BE2C (cell line): ENCODE measurements around the gene DCLK1.

Experiments used
- DNase-seq: peaks from one replicate; pipeline ENCODE4 v3.0.0-alpha.2; 2020
- H3K27me3 ChIP-seq: fragments of 250-450 bp; sonication (Bioruptor Pico); 2 replicates; pipeline ENCODE4 v1.5.1; 2020; ENCODE audit warnings: mild to moderate bottlenecking
- H3K36me3 ChIP-seq: fragments of 250-450 bp; sonication (Bioruptor Pico); 2 replicates; pipeline ENCODE4 v1.5.1; 2020; ENCODE audit warnings: mild to moderate bottlenecking
- H3K4me1 ChIP-seq: fragments of 250-450 bp; sonication (Bioruptor Pico); 2 replicates; pipeline ENCODE4 v1.5.1; 2020
- H3K4me3 ChIP-seq: 2 replicates; pipeline ENCODE4 v1.5.1; 2011; ENCODE audit warnings: low read depth, low read length
- H3K9me3 ChIP-seq: fragments of 250-450 bp; sonication (Bioruptor Pico); 2 replicates; pipeline ENCODE4 v1.5.1; 2020
- TF ChIP-seq, protein P1 (sequence below): IDR thresholded peaks from 2 replicates; pipeline ENCODE4 v1.5.1; 2012; ENCODE audit warnings: mild to moderate bottlenecking, low read depth, low read length

Gene DCLK1

GRCh38 chr13:36088463-36088862 lies 42.7 kb downstream of the DCLK1 start:
- TF ChIP-seq, protein P1, sequence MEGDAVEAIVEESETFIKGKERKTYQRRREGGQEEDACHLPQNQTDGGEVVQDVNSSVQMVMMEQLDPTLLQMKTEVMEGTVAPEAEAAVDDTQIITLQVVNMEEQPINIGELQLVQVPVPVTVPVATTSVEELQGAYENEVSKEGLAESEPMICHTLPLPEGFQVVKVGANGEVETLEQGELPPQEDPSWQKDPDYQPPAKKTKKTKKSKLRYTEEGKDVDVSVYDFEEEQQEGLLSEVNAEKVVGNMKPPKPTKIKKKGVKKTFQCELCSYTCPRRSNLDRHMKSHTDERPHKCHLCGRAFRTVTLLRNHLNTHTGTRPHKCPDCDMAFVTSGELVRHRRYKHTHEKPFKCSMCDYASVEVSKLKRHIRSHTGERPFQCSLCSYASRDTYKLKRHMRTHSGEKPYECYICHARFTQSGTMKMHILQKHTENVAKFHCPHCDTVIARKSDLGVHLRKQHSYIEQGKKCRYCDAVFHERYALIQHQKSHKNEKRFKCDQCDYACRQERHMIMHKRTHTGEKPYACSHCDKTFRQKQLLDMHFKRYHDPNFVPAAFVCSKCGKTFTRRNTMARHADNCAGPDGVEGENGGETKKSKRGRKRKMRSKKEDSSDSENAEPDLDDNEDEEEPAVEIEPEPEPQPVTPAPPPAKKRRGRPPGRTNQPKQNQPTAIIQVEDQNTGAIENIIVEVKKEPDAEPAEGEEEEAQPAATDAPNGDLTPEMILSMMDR: no peak
- no peak for DNase-seq
- Histone ChIP-seq H3K4me1 (peaks cover 4% of the 10 kb centered on the region; the same call in 1 of the 2 replicates), H3K4me3 (no peak overlapping the region), H3K9me3 (no peaks in the 10 kb centered on the region), H3K27me3 (no peaks in the 10 kb centered on the region), H3K36me3 (no peaks in the 10 kb centered on the region)

DNA sequence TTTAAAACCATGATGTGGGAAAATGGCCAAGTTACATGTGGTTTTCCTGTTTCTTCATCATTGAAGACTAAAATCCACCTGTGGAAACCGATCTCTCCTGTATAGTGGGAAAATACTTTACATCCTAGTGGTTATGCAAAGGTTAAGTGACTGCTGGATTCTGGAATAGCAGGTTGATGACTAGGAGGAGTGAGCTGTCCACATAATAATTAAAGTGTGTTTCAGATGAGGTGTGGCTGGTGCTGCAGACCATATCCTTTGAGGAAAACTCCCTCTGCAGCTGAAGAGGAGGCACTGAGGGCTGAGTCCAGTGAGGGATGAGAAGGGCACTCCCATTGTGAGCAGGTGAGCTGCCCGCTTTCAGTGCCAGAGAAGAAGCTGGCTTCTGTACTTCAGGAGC lies 43.2 kb downstream of the DCLK1 start:
- TF ChIP-seq, protein P1: no peak
- Histone ChIP-seq H3K4me1 (peaks cover 4% of the 10 kb centered on the region; the same call in 1 of the 2 replicates), H3K4me3 (no peak overlapping the region), H3K9me3 (no peaks in the 10 kb centered on the region), H3K27me3 (no peaks in the 10 kb centered on the region), H3K36me3 (no peaks in the 10 kb centered on the region)
- no peak for DNase-seq

GRCh38 chr13:36086117-36086516 lies 45.1 kb downstream of the DCLK1 start:
- TF ChIP-seq, protein P1: peak; percentile 59
- H3K27me3 ChIP-seq: no peaks in the 10 kb centered on the region
- H3K9me3 ChIP-seq: no peaks in the 10 kb centered on the region
- no peaks in the 10 kb centered on the region for H3K36me3 ChIP-seq
- no peak overlapping the region for H3K4me3 ChIP-seq
- peaks cover 4% of the 10 kb centered on the region; the same call in 1 of the 2 replicates for H3K4me1 ChIP-seq
- peak; percentile 53 for DNase-seq

DNA sequence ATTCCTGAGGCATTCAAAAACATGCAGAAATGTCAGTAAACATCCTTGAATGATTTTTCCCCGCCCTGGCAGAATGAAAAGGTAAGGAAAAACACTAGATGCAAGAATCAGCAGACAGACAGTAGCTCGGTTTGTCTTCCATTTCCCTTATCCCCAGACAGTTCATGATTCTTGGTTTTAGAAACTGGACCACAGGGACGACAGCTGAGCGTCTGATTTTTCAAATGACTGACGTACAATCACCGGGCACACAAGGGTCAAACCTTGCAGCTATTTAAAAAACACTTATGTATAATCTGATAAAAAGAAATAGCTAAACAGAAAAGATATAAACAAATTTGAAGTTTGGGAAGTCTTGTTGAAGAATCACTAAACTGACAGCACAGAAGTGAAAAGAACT lies 47.1 kb downstream of the DCLK1 start:
- no peak for DNase-seq
- no peaks in the 10 kb centered on the region for H3K36me3 ChIP-seq
- no peaks in the 10 kb centered on the region for H3K9me3 ChIP-seq
- peaks cover 4% of the 10 kb centered on the region; the same call in 1 of the 2 replicates for H3K4me1 ChIP-seq
- TF ChIP-seq, protein P1: no peak
- no peak overlapping the region for H3K4me3 ChIP-seq
- no peaks in the 10 kb centered on the region for H3K27me3 ChIP-seq

- Histone ChIP-seq H3K27me3 (no peaks in the 10 kb centered on the region), H3K36me3 (no peaks in the 10 kb centered on the region), H3K4me1 (peaks cover 4% of the 10 kb centered on the region; the same call in 1 of the 2 replicates), H3K4me3 (no peak overlapping the region), H3K9me3 (no peaks in the 10 kb centered on the region)
- TF ChIP-seq, protein P1: no peak
- no peak for DNase-seq
These were observed 48.4 kb downstream of the DCLK1 start for GRCh38 chr13:36082806-36083205.

GRCh38 chr13:36082396-36082795 lies 48.8 kb downstream of the DCLK1 start:
- no peaks in the 10 kb centered on the region for H3K9me3 ChIP-seq
- no peak overlapping the region for H3K4me3 ChIP-seq
- H3K27me3 ChIP-seq: no peaks in the 10 kb centered on the region
- TF ChIP-seq, protein P1: no peak
- no peaks in the 10 kb centered on the region for H3K36me3 ChIP-seq
- no peak for DNase-seq
- H3K4me1 ChIP-seq: peaks cover 4% of the 10 kb centered on the region; the same call in 1 of the 2 replicates
